22Rv1 (cell line): Measurements from ENCODE around the gene IMMP2L.

Experiments
- ZFX ChIP-seq: fragments of 450-650 bp; IDR thresholded peaks from 2 replicates; pipeline ENCODE4 v1.6.1; 2017; ENCODE audit warnings: antibody characterized with exemption, borderline replicate concordance
- TF ChIP-seq, protein P1 (sequence below): fragments of 450-650 bp; IDR thresholded peaks from 2 replicates; pipeline ENCODE4 v1.5.1; 2017; ENCODE audit warnings: mild to moderate bottlenecking

DNA sequence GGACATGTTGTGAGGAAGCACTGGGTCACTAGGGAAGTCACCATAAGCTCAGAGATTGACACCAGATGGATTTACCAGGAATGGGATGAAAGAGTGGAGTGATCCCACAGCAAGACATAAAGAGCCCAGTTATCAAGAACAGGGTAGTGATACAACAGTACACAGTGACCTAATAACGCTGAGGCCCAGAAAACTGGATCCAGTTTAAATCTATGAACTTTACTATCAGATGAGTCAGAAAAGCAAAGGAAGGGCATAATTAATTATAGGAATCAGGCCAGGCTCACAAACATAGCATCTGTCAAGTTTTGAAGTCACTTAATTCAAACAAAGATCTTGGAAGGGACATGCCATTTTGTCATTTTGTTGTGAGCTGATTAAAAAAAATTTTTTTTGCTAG, 397.9 kb downstream of the IMMP2L start:
- TF ChIP-seq, protein P1, sequence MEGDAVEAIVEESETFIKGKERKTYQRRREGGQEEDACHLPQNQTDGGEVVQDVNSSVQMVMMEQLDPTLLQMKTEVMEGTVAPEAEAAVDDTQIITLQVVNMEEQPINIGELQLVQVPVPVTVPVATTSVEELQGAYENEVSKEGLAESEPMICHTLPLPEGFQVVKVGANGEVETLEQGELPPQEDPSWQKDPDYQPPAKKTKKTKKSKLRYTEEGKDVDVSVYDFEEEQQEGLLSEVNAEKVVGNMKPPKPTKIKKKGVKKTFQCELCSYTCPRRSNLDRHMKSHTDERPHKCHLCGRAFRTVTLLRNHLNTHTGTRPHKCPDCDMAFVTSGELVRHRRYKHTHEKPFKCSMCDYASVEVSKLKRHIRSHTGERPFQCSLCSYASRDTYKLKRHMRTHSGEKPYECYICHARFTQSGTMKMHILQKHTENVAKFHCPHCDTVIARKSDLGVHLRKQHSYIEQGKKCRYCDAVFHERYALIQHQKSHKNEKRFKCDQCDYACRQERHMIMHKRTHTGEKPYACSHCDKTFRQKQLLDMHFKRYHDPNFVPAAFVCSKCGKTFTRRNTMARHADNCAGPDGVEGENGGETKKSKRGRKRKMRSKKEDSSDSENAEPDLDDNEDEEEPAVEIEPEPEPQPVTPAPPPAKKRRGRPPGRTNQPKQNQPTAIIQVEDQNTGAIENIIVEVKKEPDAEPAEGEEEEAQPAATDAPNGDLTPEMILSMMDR, result no peak
- no peak for TF ChIP-seq ZFX
